Measurements from ENCODE around the gene RND1. TPM values are rescaled to one million over a fixed set of nuclear protein-coding genes. Genes with fewer than 3 reads are reported as not detected.

Gene RND1
- total RNA-seq, 2 experiments from 2014 or later = 2.3 to 3.2 TPM

GRCh38 chr12:48826209-48826855 is 39.3 kb downstream of the RND1 start:
- CTCF ChIA-PET = interaction anchor here (1.4 to 5.3 kb wide), 2 partner anchors 12 to 64 kb away, joined by 3 to 29 read pairs; no protein-coding TSS in a partner anchor
- ATAC-seq (no peak), DNase-seq (no peak)
- Mint-ChIP-seq H3K4me3 (no peak overlapping the region), H3K27ac (no peak overlapping the region), H3K27me3 (no peaks in the 10 kb centered on the region), H3K4me1 (ENCODE audit: low read depth) (no peaks in the 10 kb centered on the region), H3K36me3 (ENCODE audit: low read depth) (peaks cover 12% of the 10 kb centered on the region), H3K9me3 (no peaks in the 10 kb centered on the region)
- POLR2A ChIA-PET = interaction anchor here (1.1 to 1.9 kb wide), 3 partner anchors 10 to 24 kb away, joined by 3 to 9 read pairs (median 3); no protein-coding TSS in a partner anchor
- intact Hi-C loops (cut with micrococcal nuclease) = no loop called here
- no peak for TF ChIP-seq CTCF (IDR thresholded peaks at IDR 0.05)

GRCh38 chr12:48824905-48825304 is 40.8 kb downstream of the RND1 start:
- Mint-ChIP-seq H3K27ac (no peak overlapping the region), H3K27me3 (no peaks in the 10 kb centered on the region), H3K36me3 (ENCODE audit: low read depth) (peaks cover 5% of the 10 kb centered on the region), H3K4me3 (no peak overlapping the region), H3K4me1 (ENCODE audit: low read depth) (no peaks in the 10 kb centered on the region), H3K9me3 (no peaks in the 10 kb centered on the region)
- no peak for TF ChIP-seq CTCF (IDR thresholded peaks at IDR 0.05)
- DNase-seq (no peak), ATAC-seq (no peak)
- ChIA-PET POLR2A (interaction anchor here (1.0 kb wide), 1 partner anchor 10 kb away, joined by 3 read pairs; no protein-coding TSS in a partner anchor), CTCF (interaction anchor here (2.3 to 5.3 kb wide), 2 partner anchors 10 kb away, joined by 11 to 29 read pairs; no protein-coding TSS in a partner anchor)
- intact Hi-C loops (cut with micrococcal nuclease) = no loop called here

- ATAC-seq = peak; percentile 66
- no peaks in the 10 kb centered on the region for H3K27me3 Mint-ChIP-seq
- H3K4me3 Mint-ChIP-seq = no peak overlapping the region
- peak; percentile 39 for DNase-seq
- ChIA-PET POLR2A (interaction anchor here (1.2 kb wide), 1 partner anchor 29 kb away, joined by 3 read pairs; no protein-coding TSS in a partner anchor), CTCF (interaction anchor here (0.8 to 2.3 kb wide), 3 partner anchors 9 to 165 kb away, joined by 3 to 11 read pairs (median 3); no protein-coding TSS in a partner anchor)
- peaks cover 5% of the 10 kb centered on the region for H3K36me3 Mint-ChIP-seq (ENCODE audit: low read depth)
- peaks cover 1% of the 10 kb centered on the region for H3K4me1 Mint-ChIP-seq (ENCODE audit: low read depth)
- no peaks in the 10 kb centered on the region for H3K9me3 Mint-ChIP-seq
- TF ChIP-seq CTCF (IDR thresholded peaks at IDR 0.05) = no peak
- intact Hi-C loops (cut with micrococcal nuclease) = no loop called here
- H3K27ac Mint-ChIP-seq = no peak overlapping the region
Measured at GRCh38 chr12:48824112-48824511, 41.6 kb downstream of the RND1 start.

- H3K27ac Mint-ChIP-seq = no peak overlapping the region
- no peaks in the 10 kb centered on the region for H3K36me3 Mint-ChIP-seq (ENCODE audit: low read depth)
- POLR2A ChIA-PET = interaction anchor here (1.2 kb wide), 1 partner anchor 29 kb away, joined by 3 read pairs; no protein-coding TSS in a partner anchor
Measured at GRCh38 chr12:48823281-48823680, 42.4 kb downstream of the RND1 start.

More at GRCh38 chr12:48823281-48823680, 42.4 kb downstream of the RND1 start:
- no peak overlapping the region for H3K4me3 Mint-ChIP-seq
- ATAC-seq (no peak), DNase-seq (no peak)
- CTCF ChIA-PET = interaction anchor here (0.8 to 2.3 kb wide), 3 partner anchors 9 to 165 kb away, joined by 3 to 11 read pairs (median 3); no protein-coding TSS in a partner anchor
- intact Hi-C loops (cut with micrococcal nuclease) = no loop called here
- no peaks in the 10 kb centered on the region for H3K27me3 Mint-ChIP-seq
- H3K4me1 Mint-ChIP-seq (ENCODE audit: low read depth) = peaks cover 5% of the 10 kb centered on the region
- no peaks in the 10 kb centered on the region for H3K9me3 Mint-ChIP-seq
- TF ChIP-seq CTCF (IDR thresholded peaks at IDR 0.05) = no peak
